Measurements from ENCODE around the gene CAPN11.
"Not testable (repeated sequence)": the region's sequence is repeated elsewhere in the genome, so short reads cannot be mapped to it uniquely, and the experiment has no call there.

CAPN11 gene

GRCh38 chr6:44230034-44230675 is 71.5 kb downstream of the CAPN11 start:
- no peak for DNase-seq

GRCh38 chr6:44231426-44231825 is 72.8 kb downstream of the CAPN11 start:
- not testable (repeated sequence) for DNase-seq

DNA sequence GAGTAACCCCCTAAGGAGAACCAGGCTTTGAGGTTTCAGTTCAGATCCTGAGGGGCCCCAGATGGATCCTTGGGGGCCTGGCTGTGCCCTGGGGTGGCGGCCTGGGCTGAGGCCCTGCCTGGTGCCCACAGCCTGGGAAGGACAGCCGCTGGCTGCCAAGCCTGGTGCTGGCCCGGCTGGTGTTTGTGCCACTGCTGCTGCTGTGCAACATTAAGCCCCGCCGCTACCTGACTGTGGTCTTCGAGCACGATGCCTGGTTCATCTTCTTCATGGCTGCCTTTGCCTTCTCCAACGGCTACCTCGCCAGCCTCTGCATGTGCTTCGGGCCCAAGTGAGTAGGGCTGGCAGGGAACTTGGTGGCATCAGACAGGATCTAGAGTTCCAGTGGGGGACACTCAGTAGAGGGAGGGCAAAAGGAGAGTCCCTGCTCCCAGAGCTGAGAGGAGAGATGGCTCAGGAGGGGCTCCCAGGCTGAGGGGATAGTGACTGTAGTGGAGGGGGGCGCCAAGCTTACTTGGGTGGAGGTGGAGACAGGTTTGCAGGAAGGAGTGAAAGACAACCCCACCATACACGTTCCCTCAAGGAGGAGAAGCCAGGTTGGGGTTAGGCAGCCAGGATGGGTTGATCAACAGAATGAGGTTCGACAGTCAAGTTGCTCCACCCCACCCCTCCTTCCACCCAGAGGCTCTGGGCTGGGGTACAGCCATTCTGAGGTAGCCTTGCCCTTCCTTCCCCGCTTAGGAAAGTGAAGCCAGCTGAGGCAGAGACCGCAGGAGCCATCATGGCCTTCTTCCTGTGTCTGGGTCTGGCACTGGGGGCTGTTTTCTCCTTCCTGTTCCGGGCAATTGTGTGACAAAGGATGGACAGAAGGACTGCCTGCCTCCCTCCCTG is 74.3 kb downstream of the CAPN11 start:
- DNase-seq: no peak

- DNase-seq: no peak
Observed at GRCh38 chr6:44233567-44234100, 75.0 kb downstream of the CAPN11 start.

All from fibroblast of skin of right biceps (primary cell).